Astrocyte of the cerebellum (primary cell): Measurements from ENCODE around the gene MOCS2.
"Not testable (repeated sequence)": the region's sequence is repeated elsewhere in the genome, so short reads cannot be mapped to it uniquely, and the experiment has no call there.

Experiments used
- DNase-seq: peaks from one replicate; pipeline ENCODE4 v3.0.0-alpha.2; 2011; ENCODE audit warnings: low read depth
- H3K4me3 ChIP-seq: 2 replicates; pipeline ENCODE4 v1.5.1; 2011; ENCODE audit warnings: mild to moderate bottlenecking, low read depth, low read length, moderate library complexity
- in situ Hi-C: cut with HindIII; loops from 2 replicates; pipeline ENCODE4 v1.10.0; 2017; ENCODE audit warnings: low sequenced_read_pairs
- TF ChIP-seq, protein P1 (sequence below): IDR thresholded peaks from 2 replicates; pipeline ENCODE4 v1.5.1; 2012; ENCODE audit warnings: low read length, low read depth, moderate library complexity, mild to moderate bottlenecking; ENCODE audit errors: missing control alignments

Gene MOCS2

GRCh38 chr5:53112909-53113308 is 3.4 kb upstream of the MOCS2 start:
- DNase-seq: no peak
- in situ Hi-C loops: no loop called here
- TF ChIP-seq, protein P1, sequence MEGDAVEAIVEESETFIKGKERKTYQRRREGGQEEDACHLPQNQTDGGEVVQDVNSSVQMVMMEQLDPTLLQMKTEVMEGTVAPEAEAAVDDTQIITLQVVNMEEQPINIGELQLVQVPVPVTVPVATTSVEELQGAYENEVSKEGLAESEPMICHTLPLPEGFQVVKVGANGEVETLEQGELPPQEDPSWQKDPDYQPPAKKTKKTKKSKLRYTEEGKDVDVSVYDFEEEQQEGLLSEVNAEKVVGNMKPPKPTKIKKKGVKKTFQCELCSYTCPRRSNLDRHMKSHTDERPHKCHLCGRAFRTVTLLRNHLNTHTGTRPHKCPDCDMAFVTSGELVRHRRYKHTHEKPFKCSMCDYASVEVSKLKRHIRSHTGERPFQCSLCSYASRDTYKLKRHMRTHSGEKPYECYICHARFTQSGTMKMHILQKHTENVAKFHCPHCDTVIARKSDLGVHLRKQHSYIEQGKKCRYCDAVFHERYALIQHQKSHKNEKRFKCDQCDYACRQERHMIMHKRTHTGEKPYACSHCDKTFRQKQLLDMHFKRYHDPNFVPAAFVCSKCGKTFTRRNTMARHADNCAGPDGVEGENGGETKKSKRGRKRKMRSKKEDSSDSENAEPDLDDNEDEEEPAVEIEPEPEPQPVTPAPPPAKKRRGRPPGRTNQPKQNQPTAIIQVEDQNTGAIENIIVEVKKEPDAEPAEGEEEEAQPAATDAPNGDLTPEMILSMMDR: no peak
- no peak overlapping the region for H3K4me3 ChIP-seq

DNA sequence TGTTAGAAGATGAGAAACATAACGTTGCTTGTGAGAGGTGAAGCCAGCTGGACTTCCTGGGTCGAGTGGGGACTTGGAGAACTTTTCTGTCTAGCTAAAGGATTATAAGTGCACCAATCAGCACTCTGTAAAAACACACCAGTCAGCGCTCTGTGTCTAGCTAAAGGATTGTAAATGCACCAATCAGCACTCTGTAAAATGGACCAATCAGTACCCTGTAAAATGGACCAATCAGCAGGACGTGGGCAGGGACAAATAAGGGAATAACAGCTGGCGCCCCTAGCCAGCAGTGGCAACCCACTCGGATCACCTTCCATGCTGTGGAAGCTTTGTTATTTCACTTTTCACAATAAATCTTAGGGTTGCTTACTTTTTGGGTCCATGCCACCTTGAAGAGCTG is 2.8 kb upstream of the MOCS2 start:
- DNase-seq, in situ Hi-C loops, H3K4me3 ChIP-seq: not testable (repeated sequence)

DNA sequence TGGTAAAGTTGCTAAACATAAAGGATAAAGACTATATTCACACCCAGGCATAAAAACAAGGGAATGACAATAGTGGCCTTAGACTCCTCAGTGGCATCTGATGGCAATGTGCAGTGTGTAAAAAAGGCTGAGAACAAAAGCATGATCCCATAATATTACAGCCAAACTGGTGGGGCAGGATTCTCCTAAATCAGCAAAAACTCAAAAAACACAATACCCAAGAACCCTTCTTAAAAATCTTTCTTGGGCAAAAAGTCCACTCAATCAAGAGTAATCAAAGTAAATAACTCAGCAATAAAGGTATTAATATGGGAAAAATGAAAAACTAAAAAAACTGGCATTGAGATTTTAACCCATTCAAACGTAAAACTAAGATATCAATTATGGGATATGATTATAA is 1.6 kb upstream of the MOCS2 start:
- no peak overlapping the region for H3K4me3 ChIP-seq
- in situ Hi-C loops: no loop called here
- TF ChIP-seq, protein P1: no peak
- DNase-seq: no peak

DNA sequence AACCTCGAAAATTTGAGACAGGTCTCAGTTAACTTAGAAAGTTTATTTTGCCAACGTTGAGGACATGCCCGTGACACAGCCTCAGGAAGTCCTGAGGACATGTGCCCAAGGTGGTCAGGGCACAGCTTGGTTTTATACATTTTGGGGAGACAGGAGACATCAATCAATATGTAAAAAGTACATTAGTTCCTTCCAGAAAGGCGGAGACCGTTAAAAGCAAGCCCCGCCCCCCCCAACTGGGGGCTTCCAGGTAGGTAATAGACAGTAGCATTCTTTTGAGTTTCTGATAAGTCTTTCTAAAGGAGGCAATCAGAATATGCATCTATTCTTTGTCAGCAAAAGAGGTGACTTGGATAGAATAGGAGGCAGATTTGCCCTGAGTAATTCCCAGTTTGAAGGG is 599 bp upstream of the MOCS2 start:
- peak overlapping the region; percentile 82 for H3K4me3 ChIP-seq
- DNase-seq: no peak
- in situ Hi-C loops: no loop called here
- TF ChIP-seq, protein P1: no peak

GRCh38 chr5:53109056-53109442 is 508 bp downstream of the MOCS2 start:
- peak overlapping the region; percentile 82 for H3K4me3 ChIP-seq
- TF ChIP-seq, protein P1: no peak
- no peak for DNase-seq
- in situ Hi-C loops: no loop called here

DNA sequence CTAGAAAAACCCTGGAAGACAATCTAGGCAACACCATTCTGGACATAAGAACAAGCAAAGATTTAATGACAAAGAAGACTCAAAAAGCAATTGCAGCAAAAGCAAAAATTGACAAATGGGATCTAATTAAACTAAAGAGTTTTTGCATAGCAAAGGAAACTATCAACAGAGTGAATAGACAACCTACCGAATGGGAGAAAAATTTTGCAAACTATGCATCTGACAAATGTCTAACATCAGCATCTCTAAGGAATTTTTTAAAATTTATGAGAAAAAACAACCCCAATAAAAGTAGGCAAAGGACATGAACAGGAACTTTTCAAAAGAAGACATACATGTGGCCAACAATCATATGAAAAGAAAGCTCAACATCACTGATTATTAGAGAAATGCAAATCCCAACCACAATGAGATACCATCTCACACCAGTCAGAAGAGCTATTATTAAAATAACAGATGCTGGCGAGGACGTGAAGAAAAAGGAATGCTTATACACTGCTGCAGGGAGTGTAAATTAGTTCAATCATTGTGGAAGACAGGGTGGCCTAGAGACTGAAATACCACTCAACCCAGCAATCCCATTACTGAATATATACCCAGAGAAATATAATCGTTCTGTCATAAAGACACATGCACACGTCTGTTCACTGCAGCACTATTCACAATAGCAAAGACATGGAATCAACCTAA is 3.8 kb downstream of the MOCS2 start:
- no peak overlapping the region for H3K4me3 ChIP-seq
- in situ Hi-C loops: no loop called here
- no peak for DNase-seq
- TF ChIP-seq, protein P1: no peak

- H3K4me3 ChIP-seq: no peak overlapping the region
- DNase-seq: no peak
- in situ Hi-C loops: no loop called here
- TF ChIP-seq, protein P1: no peak
Observed at GRCh38 chr5:53100606-53101005, 9.0 kb downstream of the MOCS2 start.
